ENCODE measurements around the gene SGK2. TPM values are rescaled to one million over a fixed set of nuclear protein-coding genes. Genes with fewer than 3 reads are reported as not detected.

The SGK2 gene
- total RNA-seq, 1 donor from 2014 or later: 1.0 TPM

GRCh38 chr20:43631598-43631997 lies 72.8 kb downstream of the SGK2 start:
- Mint-ChIP-seq H3K36me3 (ENCODE audit: low read depth) (peaks cover 17% of the 10 kb centered on the region), H3K27me3 (ENCODE audit: low read depth) (no peaks in the 10 kb centered on the region), H3K27ac (ENCODE audit: unreplicated experiment) (no peak overlapping the region), H3K4me1 (no peaks in the 10 kb centered on the region), H3K9me3 (no peaks in the 10 kb centered on the region), H3K4me3 (no peak overlapping the region)
- no peak for DNase-seq (ENCODE audit: low read depth, low spot score)
- TF ChIP-seq CTCF (conservative IDR thresholded peaks at IDR 0.05): no peak

Other genes starting within 250 kb of the SGK2 start
- gene SRSF6, start 101.1 kb upstream of the SGK2 start, total RNA-seq: 278 and 284 TPM in 2 replicates
- gene L3MBTL1, start 51.3 kb upstream of the SGK2 start, total RNA-seq: 20.3 and 22.4 TPM in 2 replicates
- 57.6 and 67.4 TPM in 2 replicates for gene IFT52, start 31.9 kb downstream of the SGK2 start, total RNA-seq
- gene MYBL2, start 108.1 kb downstream of the SGK2 start, total RNA-seq: 124 TPM in 2 replicates
- gene GTSF1L, start 168.0 kb downstream of the SGK2 start, total RNA-seq: not detected in 2 replicates